HepG2 (cell line): ENCODE data around the gene BLVRA. TPM values are rescaled to one million over a fixed set of nuclear protein-coding genes. Genes with fewer than 3 reads are reported as not detected.

Source experiments
- ARID2 ChIP-seq: sonication (generic); formaldehyde crosslinking; IDR thresholded peaks from 2 replicates; pipeline ENCODE4 v1.8.1; 2022; ENCODE audit warnings: mild to moderate bottlenecking, missing genetic modification reagents, borderline replicate concordance
- ATF7-NPFF ChIP-seq: sonication (generic); formaldehyde crosslinking; IDR thresholded peaks from 2 replicates; pipeline ENCODE4 v1.8.1; 2023; ENCODE audit warnings: mild to moderate bottlenecking, low read depth, missing genetic modification reagents, moderate library complexity
- MAFG ChIP-seq: sonication (generic); formaldehyde crosslinking; IDR thresholded peaks from 2 replicates; pipeline ENCODE4 v1.5.1; 2020; ENCODE audit warnings: mild to moderate bottlenecking, missing genetic modification reagents
- MAFK ChIP-seq, 2 experiments: IDR thresholded peaks in 1 of 2; conservative IDR thresholded peaks in 1 of 2; 2 replicates each; pipeline ENCODE4 v1.6.1; 2011; ENCODE audit warnings: improper control_type of control experiment in 2 of 2, low read length in 2 of 2
- MED13 ChIP-seq: sonication (generic); formaldehyde crosslinking; IDR thresholded peaks from 2 replicates; pipeline ENCODE4 v1.5.0; 2020; ENCODE audit warnings: missing genetic modification reagents
- NFE2 ChIP-seq: sonication (generic); formaldehyde crosslinking; IDR thresholded peaks from 2 replicates; pipeline ENCODE4 v1.4.0; 2020; ENCODE audit warnings: missing genetic modification reagents
- NFKB2 ChIP-seq: sonication (generic); formaldehyde crosslinking; IDR thresholded peaks from 2 replicates; pipeline ENCODE4 v1.4.0; 2020; ENCODE audit warnings: missing genetic modification reagents, borderline replicate concordance
- SAFB2 ChIP-seq: sonication (generic); formaldehyde crosslinking; IDR thresholded peaks from 2 replicates; pipeline ENCODE4 v1.5.1; 2020; ENCODE audit warnings: missing genetic modification reagents, low read depth, mild to moderate bottlenecking, borderline replicate concordance
- SCMH1 ChIP-seq: sonication (generic); formaldehyde crosslinking; IDR thresholded peaks from 2 replicates; pipeline ENCODE4 v1.9.0; 2021; ENCODE audit warnings: missing genetic modification reagents, mild to moderate bottlenecking, borderline replicate concordance
- SRSF4 ChIP-seq: fragments of 200-400 bp; formaldehyde crosslinking; IDR thresholded peaks from one replicate; pipeline ENCODE4 v1.6.1; 2018; ENCODE audit warnings: mild to moderate bottlenecking, low read depth, low read length, moderate library complexity; ENCODE audit not compliant: poor library complexity, severe bottlenecking
- YEATS4 ChIP-seq: sonication (generic); formaldehyde crosslinking; IDR thresholded peaks from 2 replicates; pipeline ENCODE4 v1.4.0; 2020; ENCODE audit warnings: missing genetic modification reagents, borderline replicate concordance
- ZFP90 ChIP-seq: sonication (generic); formaldehyde crosslinking; IDR thresholded peaks from 2 replicates; pipeline ENCODE4 v1.8.0; 2022; ENCODE audit warnings: missing genetic modification reagents, mild to moderate bottlenecking, inconsistent platforms, borderline replicate concordance
- ZMAT3 ChIP-seq: sonication (generic); formaldehyde crosslinking; conservative IDR thresholded peaks from 2 replicates; pipeline ENCODE4 v1.7.0; 2021; ENCODE audit warnings: missing genetic modification reagents
- ZNF234 ChIP-seq: sonication (generic); formaldehyde crosslinking; conservative IDR thresholded peaks from 2 replicates; pipeline ENCODE4 v1.5.1; 2020; ENCODE audit warnings: mild to moderate bottlenecking, missing genetic modification reagents
- ZNF34 ChIP-seq: sonication (generic); formaldehyde crosslinking; IDR thresholded peaks from 2 replicates; pipeline ENCODE4 v1.4.0; 2020; ENCODE audit warnings: mild to moderate bottlenecking, missing genetic modification reagents, borderline replicate concordance
- ZNF558 ChIP-seq: sonication (generic); formaldehyde crosslinking; IDR thresholded peaks from 2 replicates; pipeline ENCODE4 v1.9.0; 2022; ENCODE audit warnings: mild to moderate bottlenecking, missing genetic modification reagents, borderline replicate concordance
- ZNF564 ChIP-seq: sonication (generic); formaldehyde crosslinking; IDR thresholded peaks from 2 replicates; pipeline ENCODE4 v1.8.1; 2023; ENCODE audit warnings: mild to moderate bottlenecking, missing genetic modification reagents
- ZNF773 ChIP-seq: sonication (generic); formaldehyde crosslinking; IDR thresholded peaks from 2 replicates; pipeline ENCODE4 v1.4.0; 2020; ENCODE audit warnings: missing genetic modification reagents, borderline replicate concordance
- polyA plus RNA-seq, 8 experiments: library from polyadenylated mRNA; depleted of rRNA in 3 of 8; stranded (reverse) in 7 of 8; unstranded in 1 of 8; fragments of >200 nt; fragmentation: Illumina TruSeq in 4 of 8; extraction: Trizol in 4 of 8; gene quantifications; 2 replicates each; pipeline versions ENCODE4 v1.2.1 to v1.2.3, GENCODE V29; 2011 to 2016; ENCODE audit warnings: low read depth in 4 of 8, missing spikeins in 1 of 8, mixed read lengths in 1 of 8; ENCODE audit not compliant: insufficient read depth in 1 of 8
- total RNA-seq, 5 experiments: library from RNA; depleted of rRNA; stranded (reverse); fragments of >200 nt; fragmentation: Illumina TruSeq; extraction: Trizol; gene quantifications; 2 replicates each; pipeline ENCODE4 v1.2.3, GENCODE V29; 2016; ENCODE audit warnings: low read depth in 1 of 5
- TF ChIP-seq, protein P1 (sequence below): sonication (generic); formaldehyde crosslinking; IDR thresholded peaks from 2 replicates; pipeline ENCODE4 v1.5.1; 2020; ENCODE audit warnings: mild to moderate bottlenecking, missing genetic modification reagents, moderate library complexity
- TF ChIP-seq, protein P2 (sequence below): IDR thresholded peaks from 2 replicates; pipeline ENCODE4 v1.6.1; 2018; ENCODE audit warnings: missing genetic modification reagents, mild to moderate bottlenecking, missing compliant biosample characterization
- TF ChIP-seq, protein P3 (sequence below): sonication (generic); formaldehyde crosslinking; IDR thresholded peaks from 2 replicates; pipeline ENCODE4 v1.4.0; 2020; ENCODE audit warnings: missing genetic modification reagents
- TF ChIP-seq, protein P4 (sequence below): sonication (generic); formaldehyde crosslinking; IDR thresholded peaks from 2 replicates; pipeline ENCODE4 v1.4.0; 2020; ENCODE audit warnings: mild to moderate bottlenecking, low read depth, missing genetic modification reagents
- TF ChIP-seq, protein P5 (sequence below), 2 experiments: fragments of 450-650 bp in 1 of 2; sonication (generic) in 1 of 2; formaldehyde crosslinking; IDR thresholded peaks; 2 replicates each; pipeline versions ENCODE4 v1.5.0 to v1.8.0; 2020 to 2022; ENCODE audit warnings: mild to moderate bottlenecking in 1 of 2, missing genetic modification reagents in 1 of 2

BLVRA gene
- total and polyA plus RNA-seq, 2 of the 13 experiments (the other 11 are each of a cell fraction or from before 2014, with no cell fraction given): 39.2 to 64.2 TPM

DNA sequence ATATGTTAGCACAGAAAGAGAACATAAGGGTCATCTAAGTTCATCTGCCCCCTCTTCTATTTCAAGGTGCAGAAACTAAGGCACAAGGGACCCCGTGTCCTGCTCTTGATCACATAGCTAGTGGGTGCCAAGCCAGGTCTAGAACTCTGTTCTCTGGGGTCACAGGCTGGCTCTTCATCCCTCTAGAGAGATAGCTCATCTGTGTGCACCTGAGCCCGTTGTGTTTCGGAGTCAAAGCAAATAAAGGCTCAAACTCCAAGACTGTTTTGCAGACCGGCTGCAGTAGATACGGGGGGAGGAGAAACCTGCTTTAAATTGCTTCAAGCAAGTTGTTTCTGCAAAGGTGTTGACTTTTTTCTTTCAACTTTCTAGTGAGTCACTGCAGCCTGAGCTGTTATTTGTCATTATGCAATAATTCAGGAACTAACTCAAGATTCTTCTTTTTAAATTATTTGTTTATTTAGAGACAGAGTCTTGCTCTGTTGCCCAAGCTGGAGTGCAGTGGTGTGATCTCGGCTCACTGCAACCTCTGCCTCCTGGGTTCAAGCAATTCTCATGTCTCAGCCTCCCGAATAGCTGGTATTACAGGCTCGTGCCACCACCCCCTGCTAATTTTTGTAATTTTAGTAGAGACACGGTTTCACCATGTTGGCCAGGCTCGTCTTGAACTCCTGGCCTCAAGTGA lies 6.5 kb downstream of the BLVRA start (continued):
- TF ChIP-seq ZNF558 (CRISPR knock-in tag) (no peak), ZNF564 (CRISPR knock-in tag) (no peak), ZNF34 (CRISPR knock-in tag) (no peak), NFE2 (CRISPR knock-in tag) (no peak), MAFK (conservative IDR thresholded peaks at IDR 0.05 in 1 of 2, IDR thresholded peaks at IDR 0.05 in 1 of 2; ENCODE audit: low read length in 2 of 2) (no peak), MED13 (CRISPR knock-in tag) (no peak), SAFB2 (no peak), YEATS4 (no peak; the same call in 1 of the 2 replicates), ZMAT3 (CRISPR knock-in tag) (no peak), NFKB2 (CRISPR knock-in tag) (no peak), ATF7-NPFF (CRISPR knock-in tag) (no peak), SCMH1 (CRISPR knock-in tag) (no peak), ZNF234 (CRISPR knock-in tag) (no peak), ZNF773 (CRISPR knock-in tag) (no peak), SRSF4 (no peak), ARID2 (CRISPR knock-in tag) (no peak), MAFG (no peak), ZFP90 (no peak)
- TF ChIP-seq, protein P1, sequence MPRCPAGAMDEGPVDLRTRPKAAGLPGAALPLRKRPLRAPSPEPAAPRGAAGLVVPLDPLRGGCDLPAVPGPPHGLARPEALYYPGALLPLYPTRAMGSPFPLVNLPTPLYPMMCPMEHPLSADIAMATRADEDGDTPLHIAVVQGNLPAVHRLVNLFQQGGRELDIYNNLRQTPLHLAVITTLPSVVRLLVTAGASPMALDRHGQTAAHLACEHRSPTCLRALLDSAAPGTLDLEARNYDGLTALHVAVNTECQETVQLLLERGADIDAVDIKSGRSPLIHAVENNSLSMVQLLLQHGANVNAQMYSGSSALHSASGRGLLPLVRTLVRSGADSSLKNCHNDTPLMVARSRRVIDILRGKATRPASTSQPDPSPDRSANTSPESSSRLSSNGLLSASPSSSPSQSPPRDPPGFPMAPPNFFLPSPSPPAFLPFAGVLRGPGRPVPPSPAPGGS (CRISPR knock-in tag): no peak
- TF ChIP-seq, protein P2, sequence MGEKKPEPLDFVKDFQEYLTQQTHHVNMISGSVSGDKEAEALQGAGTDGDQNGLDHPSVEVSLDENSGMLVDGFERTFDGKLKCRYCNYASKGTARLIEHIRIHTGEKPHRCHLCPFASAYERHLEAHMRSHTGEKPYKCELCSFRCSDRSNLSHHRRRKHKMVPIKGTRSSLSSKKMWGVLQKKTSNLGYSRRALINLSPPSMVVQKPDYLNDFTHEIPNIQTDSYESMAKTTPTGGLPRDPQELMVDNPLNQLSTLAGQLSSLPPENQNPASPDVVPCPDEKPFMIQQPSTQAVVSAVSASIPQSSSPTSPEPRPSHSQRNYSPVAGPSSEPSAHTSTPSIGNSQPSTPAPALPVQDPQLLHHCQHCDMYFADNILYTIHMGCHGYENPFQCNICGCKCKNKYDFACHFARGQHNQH (CRISPR knock-in tag): peak; percentile 74
- TF ChIP-seq, protein P3, sequence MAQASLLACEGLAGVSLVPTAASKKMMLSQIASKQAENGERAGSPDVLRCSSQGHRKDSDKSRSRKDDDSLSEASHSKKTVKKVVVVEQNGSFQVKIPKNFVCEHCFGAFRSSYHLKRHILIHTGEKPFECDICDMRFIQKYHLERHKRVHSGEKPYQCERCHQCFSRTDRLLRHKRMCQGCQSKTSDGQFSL: no peak
- TF ChIP-seq, protein P4, sequence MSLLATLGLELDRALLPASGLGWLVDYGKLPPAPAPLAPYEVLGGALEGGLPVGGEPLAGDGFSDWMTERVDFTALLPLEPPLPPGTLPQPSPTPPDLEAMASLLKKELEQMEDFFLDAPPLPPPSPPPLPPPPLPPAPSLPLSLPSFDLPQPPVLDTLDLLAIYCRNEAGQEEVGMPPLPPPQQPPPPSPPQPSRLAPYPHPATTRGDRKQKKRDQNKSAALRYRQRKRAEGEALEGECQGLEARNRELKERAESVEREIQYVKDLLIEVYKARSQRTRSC (CRISPR knock-in tag): no peak
- TF ChIP-seq, protein P5, sequence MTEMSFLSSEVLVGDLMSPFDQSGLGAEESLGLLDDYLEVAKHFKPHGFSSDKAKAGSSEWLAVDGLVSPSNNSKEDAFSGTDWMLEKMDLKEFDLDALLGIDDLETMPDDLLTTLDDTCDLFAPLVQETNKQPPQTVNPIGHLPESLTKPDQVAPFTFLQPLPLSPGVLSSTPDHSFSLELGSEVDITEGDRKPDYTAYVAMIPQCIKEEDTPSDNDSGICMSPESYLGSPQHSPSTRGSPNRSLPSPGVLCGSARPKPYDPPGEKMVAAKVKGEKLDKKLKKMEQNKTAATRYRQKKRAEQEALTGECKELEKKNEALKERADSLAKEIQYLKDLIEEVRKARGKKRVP (CRISPR knock-in tag; IDR thresholded peaks at IDR 0.05): peak in 1 of 2 experiments; percentile 61; a peak in 2 of 4 replicates
